PC-9 (cell line): Measurements from ENCODE around the gene ATF2. TPM values are rescaled to one million over a fixed set of nuclear protein-coding genes. Genes with fewer than 3 reads are reported as not detected.

Source experiments
- BruUV-seq: library from RNA; stranded (reverse); fragments of 400-500 nt; replicated peaks from 2 replicates; lab custom pipeline; 2021; lab: Mats Ljungman, UMichigan
- CTCF ChIA-PET: fragments of 300-600 bp; sonication (Branson Sonifier 250); formaldehyde crosslinking; loops from one replicate; lab custom pipeline; 2022; ENCODE audit warnings: antibody characterized with exemption; lab: Charles Lee
- POLR2A ChIA-PET: fragments of 300-600 bp; sonication (Branson Sonifier 250); formaldehyde crosslinking; loops from one replicate; lab custom pipeline; 2022; ENCODE audit warnings: antibody characterized with exemption; ENCODE audit not compliant: unreplicated experiment; lab: Charles Lee
- DNase-seq, 2 experiments: peaks; one replicate each; pipeline versions ENCODE4 v3.0.0 to v3.0.0-alpha.2; 2015 to 2022; ENCODE audit warnings: mixed read lengths in 1 of 2
- H2AFZ ChIP-seq: fragments of 200-600 bp; sonication (generic); 2 replicates; pipeline ENCODE4 v1.8.1; 2017; ENCODE audit warnings: antibody characterized with exemption
- H3F3A ChIP-seq: fragments of 200-600 bp; sonication (generic); 2 replicates; pipeline ENCODE4 v1.8.1; 2017; ENCODE audit warnings: antibody characterized with exemption, mild to moderate bottlenecking, low read depth; ENCODE audit not compliant: insufficient read depth
- H3K27ac ChIP-seq: fragments of 200-600 bp; sonication (generic); 2 replicates; pipeline ENCODE4 v1.6.1; 2016; ENCODE audit warnings: mixed run types
- H3K27me3 ChIP-seq: fragments of 200-600 bp; sonication (generic); 2 replicates; pipeline ENCODE4 v1.6.1; 2016; ENCODE audit warnings: low read depth, mixed run types; ENCODE audit not compliant: insufficient read depth
- H3K36me3 ChIP-seq: fragments of 200-600 bp; sonication (generic); 2 replicates; pipeline ENCODE4 v1.6.1; 2016; ENCODE audit warnings: low read depth, mixed run types
- H3K4me1 ChIP-seq: fragments of 200-600 bp; sonication (generic); replicated peaks from 2 replicates; pipeline ENCODE4 v1.6.1; 2016; ENCODE audit warnings: mixed run types; ENCODE audit not compliant: insufficient read depth
- H3K4me2 ChIP-seq: fragments of 200-600 bp; sonication (generic); 2 replicates; pipeline ENCODE4 v1.6.1; 2017; ENCODE audit warnings: mixed run types
- H3K4me3 ChIP-seq: fragments of 200-600 bp; sonication (generic); 2 replicates; pipeline ENCODE4 v1.6.1; 2016; ENCODE audit warnings: mixed run types
- H3K79me2 ChIP-seq: fragments of 200-600 bp; sonication (generic); 2 replicates; pipeline ENCODE4 v1.6.1; 2017; ENCODE audit warnings: low read depth, mixed run types
- H3K9me2 ChIP-seq: fragments of 200-600 bp; sonication (generic); 2 replicates; pipeline ENCODE4 v1.8.1; 2017; ENCODE audit warnings: mild to moderate bottlenecking; ENCODE audit not compliant: insufficient read depth
- H3K9me3 ChIP-seq: fragments of 200-600 bp; sonication (generic); 2 replicates; pipeline ENCODE4 v1.8.1; 2016; ENCODE audit warnings: low read depth; ENCODE audit not compliant: insufficient read depth
- H4K20me1 ChIP-seq: fragments of 200-600 bp; sonication (generic); 2 replicates; pipeline ENCODE4 v1.8.1; 2017; ENCODE audit not compliant: insufficient read depth
- CTCF ChIP-seq: fragments of 200-600 bp; sonication (generic); conservative IDR thresholded peaks from 2 replicates; pipeline ENCODE4 v1.6.1; 2017; ENCODE audit warnings: mixed run types, antibody characterized with exemption, mild to moderate bottlenecking, moderate library complexity
- EZH2 ChIP-seq: fragments of 200-600 bp; sonication (generic); IDR thresholded peaks from 2 replicates; pipeline ENCODE4 v1.8.0; 2017; ENCODE audit warnings: antibody characterized with exemption, low read depth
- intact Hi-C: fragments of 100-400 bp; cut with micrococcal nuclease; formaldehyde crosslinking; loops from one replicate; pipeline ENCODE4 v1.10.0; 2022; ENCODE audit not compliant: unreplicated experiment
- total RNA-seq: library from RNA; stranded (reverse); gene quantifications from 2 replicates; pipeline ENCODE4 v1.2.3, GENCODE V29; 2021

ATF2 gene
- total RNA-seq, 1 experiment from 2014 or later = 94.5 TPM

- Histone ChIP-seq H3K9me2 (no peaks in the 10 kb centered on the region), H3K4me1 (no peaks in the 10 kb centered on the region), H3K27me3 (no peaks in the 10 kb centered on the region), H3K79me2 (peaks cover 41% of the 10 kb centered on the region), H3K4me3 (no peak overlapping the region), H4K20me1 (peaks cover 70% of the 10 kb centered on the region), H3K27ac (no peak overlapping the region), H3K36me3 (peaks cover 9% of the 10 kb centered on the region; the same call in 1 of the 2 replicates), H3K9me3 (no peaks in the 10 kb centered on the region), H3K4me2 (no peak overlapping the region), H2AFZ (no peak overlapping the region), H3F3A (no peaks in the 10 kb centered on the region)
- no peak for TF ChIP-seq CTCF
- no peak for TF ChIP-seq EZH2
- CTCF ChIA-PET = no interaction called here
- intact Hi-C loops = no loop called here
- DNase-seq = no peak
- POLR2A ChIA-PET = no interaction called here
- BruUV-seq = no TSS peak
These were observed 27.7 kb downstream of the ATF2 start for GRCh38 chr2:175140332-175140731.

GRCh38 chr2:175137793-175138192 is 30.2 kb downstream of the ATF2 start:
- intact Hi-C loops = no loop called here
- peaks cover 18% of the 10 kb centered on the region for H3K36me3 ChIP-seq
- H3K4me3 ChIP-seq = no peak overlapping the region
- H3K9me2 ChIP-seq = no peaks in the 10 kb centered on the region
- no peaks in the 10 kb centered on the region for H3F3A ChIP-seq
- H4K20me1 ChIP-seq = peaks cover 45% of the 10 kb centered on the region
- no peaks in the 10 kb centered on the region for H3K9me3 ChIP-seq
- BruUV-seq = no TSS peak
- H2AFZ ChIP-seq = no peak overlapping the region
- H3K79me2 ChIP-seq = peaks cover 19% of the 10 kb centered on the region
- no peaks in the 10 kb centered on the region for H3K4me1 ChIP-seq
- peak in 1 of 2 experiments; percentile 3 for DNase-seq
- H3K27me3 ChIP-seq = no peaks in the 10 kb centered on the region
- TF ChIP-seq EZH2 (no peak), CTCF (no peak)
- ChIA-PET POLR2A (interaction anchor here (0.7 kb wide), 1 partner anchor 41 kb away, joined by 6 read pairs; no protein-coding TSS in a partner anchor), CTCF (no interaction called here)
- no peak overlapping the region for H3K4me2 ChIP-seq
- no peak overlapping the region for H3K27ac ChIP-seq

- no peak overlapping the region for H2AFZ ChIP-seq
- no peak overlapping the region for H3K4me2 ChIP-seq
- H3K27ac ChIP-seq = no peak overlapping the region
- no peaks in the 10 kb centered on the region for H3K9me2 ChIP-seq
- peak in 1 of 2 experiments; percentile 26 for DNase-seq
- CTCF ChIA-PET = interaction anchor here (0.7 kb wide), 2 partner anchors 123 to 310 kb away, joined by 4 to 15 read pairs; no protein-coding TSS in a partner anchor
- intact Hi-C loops = no loop called here
- no peaks in the 10 kb centered on the region for H3K9me3 ChIP-seq
- BruUV-seq = no TSS peak
- no peaks in the 10 kb centered on the region for H3K27me3 ChIP-seq
- peaks cover 14% of the 10 kb centered on the region for H3K79me2 ChIP-seq
- peaks cover 18% of the 10 kb centered on the region for H3K36me3 ChIP-seq
- no peaks in the 10 kb centered on the region for H3F3A ChIP-seq
- peaks cover 41% of the 10 kb centered on the region for H4K20me1 ChIP-seq
- TF ChIP-seq CTCF (no peak), EZH2 (no peak)
- H3K4me3 ChIP-seq = no peak overlapping the region
- no peaks in the 10 kb centered on the region for H3K4me1 ChIP-seq
- POLR2A ChIA-PET = no interaction called here
These were observed 31.4 kb downstream of the ATF2 start for GRCh38 chr2:175136334-175137215.
